Mucosa of descending colon (tissue), 3 donors: ENCODE results near the gene FN1. TPM values are rescaled to one million over a fixed set of nuclear protein-coding genes. Genes with fewer than 3 reads are reported as not detected.

Experiments used
- ATAC-seq: fragments of 200-7000 bp; cut with Tn5 transposase; one replicate; pipeline ENCODE4 v1.9.1; 2020; ENCODE audit warnings: mild to moderate bottlenecking, moderate library complexity
- DNase-seq, 3 donors: peaks; one replicate each; pipeline ENCODE4 v3.0.0-alpha.2; 2020
- H3K36me3 ChIP-seq: fragments of 200-600 bp; one replicate; pipeline ENCODE4 v1.8.0; 2021; ENCODE audit warnings: low read depth, mild to moderate bottlenecking
- H3K4me1 ChIP-seq: fragments of 200-600 bp; one replicate; pipeline ENCODE4 v1.8.0; 2021; ENCODE audit warnings: low read depth, mild to moderate bottlenecking
- H3K4me3 ChIP-seq: fragments of 200-600 bp; one replicate; pipeline ENCODE4 v1.8.0; 2021; ENCODE audit warnings: mild to moderate bottlenecking
- H3K9me3 ChIP-seq: fragments of 200-600 bp; one replicate; pipeline ENCODE4 v1.8.0; 2021; ENCODE audit warnings: mild to moderate bottlenecking
- CTCF ChIP-seq: fragments of 200-600 bp; IDR thresholded peaks from one replicate; pipeline ENCODE4 v1.8.0; 2022; ENCODE audit warnings: antibody characterized with exemption, mild to moderate bottlenecking
- intact Hi-C, 2 donors: fragments of 100-400 bp; cut with DNase I in 1 of 2; cut with micrococcal nuclease in 1 of 2; formaldehyde crosslinking; loops; one replicate each; pipeline versions ENCODE4 v1.11.0 to v1.11.1; 2022; cut with DNase I, micrococcal nuclease
- total RNA-seq, 3 donors: library from RNA; stranded (reverse); fragmentation: NEBNext Ultra II Directional in 2 of 3; extraction: Animal tissue kit (Norgen Biotek cat#: 25700) in 2 of 3; gene quantifications; one replicate each; pipeline versions ENCODE4 v1.2.1 to v1.2.4, GENCODE V29; 2021 to 2023
- donor health status: DM: no; HTN: no; CAD: no; lungs with moderate emphysema.
- donor health status: DM: no; HTN: no; CAD: no.
- donor health status: DM: no; HTN: yes; CAD: no.

The FN1 gene
- total RNA-seq, 3 donors from 2014 or later: 30.3 to 1,060 (median 208) TPM

GRCh38 chr2:215320679-215321078 lies 115.2 kb downstream of the FN1 start:
- Histone ChIP-seq H3K36me3 (no peaks in the 10 kb centered on the region), H3K4me1 (no peaks in the 10 kb centered on the region), H3K4me3 (no peak overlapping the region), H3K9me3 (no peaks in the 10 kb centered on the region)
- intact Hi-C loops: no loop called here
- TF ChIP-seq CTCF: no peak
- no peak for DNase-seq
- ATAC-seq: no peak

GRCh38 chr2:215320102-215320501 lies 115.8 kb downstream of the FN1 start:
- no peak overlapping the region for H3K4me3 ChIP-seq
- TF ChIP-seq CTCF: no peak
- no peaks in the 10 kb centered on the region for H3K4me1 ChIP-seq
- DNase-seq (no peak), ATAC-seq (no peak)
- intact Hi-C loops: no loop called here
- H3K9me3 ChIP-seq: no peaks in the 10 kb centered on the region
- no peaks in the 10 kb centered on the region for H3K36me3 ChIP-seq

GRCh38 chr2:215319500-215319899 lies 116.4 kb downstream of the FN1 start:
- DNase-seq (no peak), ATAC-seq (no peak)
- Histone ChIP-seq H3K36me3 (no peaks in the 10 kb centered on the region), H3K4me1 (no peaks in the 10 kb centered on the region), H3K9me3 (no peaks in the 10 kb centered on the region), H3K4me3 (no peak overlapping the region)
- intact Hi-C loops: no loop called here
- no peak for TF ChIP-seq CTCF

- Histone ChIP-seq H3K36me3 (no peaks in the 10 kb centered on the region), H3K9me3 (no peaks in the 10 kb centered on the region), H3K4me1 (no peaks in the 10 kb centered on the region), H3K4me3 (no peak overlapping the region)
- no peak for ATAC-seq
- DNase-seq: no peak
- intact Hi-C loops: no loop called here
- TF ChIP-seq CTCF: no peak
Measured at GRCh38 chr2:215316336-215316735, 119.5 kb downstream of the FN1 start.

- no peaks in the 10 kb centered on the region for H3K36me3 ChIP-seq
- TF ChIP-seq CTCF: no peak
- H3K4me3 ChIP-seq: no peak overlapping the region
- no peak for ATAC-seq
- intact Hi-C loops: no loop called here
- no peak for DNase-seq
- no peaks in the 10 kb centered on the region for H3K9me3 ChIP-seq
- no peaks in the 10 kb centered on the region for H3K4me1 ChIP-seq
Measured at GRCh38 chr2:215315301-215315700, 120.6 kb downstream of the FN1 start.

- H3K36me3 ChIP-seq: no peaks in the 10 kb centered on the region
- no peaks in the 10 kb centered on the region for H3K4me1 ChIP-seq
Measured at GRCh38 chr2:215314896-215315295, 121.0 kb downstream of the FN1 start.

More at GRCh38 chr2:215314896-215315295, 121.0 kb downstream of the FN1 start:
- no peak for DNase-seq
- no peak for TF ChIP-seq CTCF
- Histone ChIP-seq H3K9me3 (no peaks in the 10 kb centered on the region), H3K4me3 (no peak overlapping the region)
- no peak for ATAC-seq
- intact Hi-C loops: no loop called here
